Osteoblast (primary cell): Measurements from ENCODE around the gene PDPK1. TPM values are rescaled to one million over a fixed set of nuclear protein-coding genes. Genes with fewer than 3 reads are reported as not detected.
A peak's percentile ranks its signal among the peaks of the same experiment; 100 is the strongest.

Source experiments
- DNase-seq: peaks from one replicate; pipeline ENCODE4 v3.0.0; 2011; ENCODE audit warnings: low spot score, mixed read lengths; ENCODE audit not compliant: insufficient read length; ENCODE audit errors: missing footprints
- H2AFZ ChIP-seq: 2 replicates; pipeline ENCODE4 v1.6.0; 2011; ENCODE audit warnings: mild to moderate bottlenecking, low read length
- H3K27ac ChIP-seq: 2 replicates; pipeline ENCODE4 v1.5.1; 2011; ENCODE audit warnings: mild to moderate bottlenecking, low read depth, low read length, moderate library complexity
- H3K27me3 ChIP-seq: 2 replicates; pipeline ENCODE4 v1.6.0; 2012; ENCODE audit warnings: mild to moderate bottlenecking, control low read depth, inconsistent platforms, low read length, moderate library complexity; ENCODE audit not compliant: insufficient read depth
- H3K36me3 ChIP-seq: 2 replicates; pipeline ENCODE4 v1.5.1; 2011; ENCODE audit warnings: mild to moderate bottlenecking, low read length, control low read depth, moderate library complexity; ENCODE audit not compliant: insufficient read depth
- H3K4me1 ChIP-seq: 2 replicates; pipeline ENCODE4 v1.5.1; 2011; ENCODE audit warnings: mild to moderate bottlenecking, low read length, control low read depth, moderate library complexity; ENCODE audit not compliant: insufficient read depth
- H3K4me2 ChIP-seq: 2 replicates; pipeline ENCODE4 v1.6.0; 2011; ENCODE audit warnings: mild to moderate bottlenecking, low read length; ENCODE audit not compliant: insufficient read depth
- H3K4me3 ChIP-seq: fragments of 200-600 bp; sonication (generic); 3 replicates; pipeline ENCODE4 v1.5.1; 2012; ENCODE audit warnings: mild to moderate bottlenecking, low read length, inconsistent platforms; ENCODE audit not compliant: insufficient read depth
- H3K79me2 ChIP-seq: 2 replicates; pipeline ENCODE4 v1.6.0; 2012; ENCODE audit warnings: mild to moderate bottlenecking, low read length, control low read depth, inconsistent platforms; ENCODE audit not compliant: insufficient read depth
- H3K9me3 ChIP-seq: 2 replicates; pipeline ENCODE4 v1.5.1; 2011; ENCODE audit warnings: low read depth, low read length, control low read depth
- H4K20me1 ChIP-seq: 2 replicates; pipeline ENCODE4 v1.6.0; 2012; ENCODE audit warnings: mild to moderate bottlenecking, low read length, control low read depth; ENCODE audit not compliant: insufficient read depth
- total RNA-seq: library from RNA; depleted of rRNA; stranded (reverse); fragments of >200 nt; gene quantifications from 2 replicates; pipeline ENCODE4 v1.2.3, GENCODE V29; 2012
- TF ChIP-seq, protein P1 (sequence below): IDR thresholded peaks from 2 replicates; pipeline ENCODE4 v1.5.1; 2011; ENCODE audit warnings: mild to moderate bottlenecking, low read depth, low read length, moderate library complexity; ENCODE audit errors: extremely low read depth

The PDPK1 gene
- total RNA-seq, 1 donor = 23.2 TPM

DNA sequence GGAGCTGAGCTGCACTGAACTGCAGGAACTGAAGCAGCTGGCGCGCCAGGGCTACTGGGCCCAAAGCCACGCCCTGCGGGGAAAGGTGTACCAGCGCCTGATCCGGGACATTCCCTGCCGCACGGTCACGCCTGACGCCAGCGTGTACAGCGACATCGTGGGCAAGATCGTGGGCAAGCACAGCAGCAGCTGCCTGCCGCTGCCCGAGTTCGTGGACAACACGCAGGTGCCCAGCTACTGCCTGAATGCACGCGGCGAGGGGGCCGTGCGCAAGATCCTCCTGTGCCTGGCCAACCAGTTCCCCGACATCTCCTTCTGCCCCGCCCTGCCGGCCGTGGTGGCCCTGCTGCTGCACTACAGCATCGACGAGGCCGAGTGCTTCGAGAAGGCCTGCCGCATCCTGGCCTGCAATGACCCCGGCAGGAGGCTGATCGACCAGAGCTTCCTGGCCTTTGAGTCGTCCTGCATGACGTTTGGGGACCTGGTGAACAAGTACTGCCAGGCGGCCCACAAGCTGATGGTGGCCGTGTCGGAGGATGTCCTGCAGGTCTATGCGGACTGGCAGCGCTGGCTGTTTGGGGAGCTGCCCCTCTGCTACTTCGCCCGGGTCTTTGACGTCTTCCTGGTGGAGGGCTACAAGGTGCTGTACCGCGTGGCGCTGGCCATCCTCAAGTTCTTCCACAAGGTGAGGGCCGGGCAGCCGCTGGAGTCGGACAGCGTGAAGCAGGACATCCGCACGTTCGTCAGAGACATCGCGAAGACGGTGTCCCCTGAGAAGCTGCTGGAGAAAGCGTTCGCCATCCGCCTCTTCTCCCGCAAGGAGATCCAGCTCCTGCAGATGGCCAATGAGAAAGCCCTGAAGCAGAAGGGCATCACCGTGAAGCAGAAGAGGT lies 41.4 kb upstream of the PDPK1 start:
- TF ChIP-seq, protein P1, sequence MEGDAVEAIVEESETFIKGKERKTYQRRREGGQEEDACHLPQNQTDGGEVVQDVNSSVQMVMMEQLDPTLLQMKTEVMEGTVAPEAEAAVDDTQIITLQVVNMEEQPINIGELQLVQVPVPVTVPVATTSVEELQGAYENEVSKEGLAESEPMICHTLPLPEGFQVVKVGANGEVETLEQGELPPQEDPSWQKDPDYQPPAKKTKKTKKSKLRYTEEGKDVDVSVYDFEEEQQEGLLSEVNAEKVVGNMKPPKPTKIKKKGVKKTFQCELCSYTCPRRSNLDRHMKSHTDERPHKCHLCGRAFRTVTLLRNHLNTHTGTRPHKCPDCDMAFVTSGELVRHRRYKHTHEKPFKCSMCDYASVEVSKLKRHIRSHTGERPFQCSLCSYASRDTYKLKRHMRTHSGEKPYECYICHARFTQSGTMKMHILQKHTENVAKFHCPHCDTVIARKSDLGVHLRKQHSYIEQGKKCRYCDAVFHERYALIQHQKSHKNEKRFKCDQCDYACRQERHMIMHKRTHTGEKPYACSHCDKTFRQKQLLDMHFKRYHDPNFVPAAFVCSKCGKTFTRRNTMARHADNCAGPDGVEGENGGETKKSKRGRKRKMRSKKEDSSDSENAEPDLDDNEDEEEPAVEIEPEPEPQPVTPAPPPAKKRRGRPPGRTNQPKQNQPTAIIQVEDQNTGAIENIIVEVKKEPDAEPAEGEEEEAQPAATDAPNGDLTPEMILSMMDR = no peak
- Histone ChIP-seq H4K20me1 (peaks cover 21% of the 10 kb centered on the region), H3K4me1 (peaks cover 10% of the 10 kb centered on the region), H3K79me2 (peaks cover 2% of the 10 kb centered on the region), H2AFZ (no peak overlapping the region), H3K4me2 (no peak overlapping the region), H3K4me3 (no peak overlapping the region), H3K9me3 (no peaks in the 10 kb centered on the region), H3K27ac (no peak overlapping the region), H3K27me3 (no peaks in the 10 kb centered on the region), H3K36me3 (peaks cover 11% of the 10 kb centered on the region)
- peak; percentile 73 for DNase-seq

DNA sequence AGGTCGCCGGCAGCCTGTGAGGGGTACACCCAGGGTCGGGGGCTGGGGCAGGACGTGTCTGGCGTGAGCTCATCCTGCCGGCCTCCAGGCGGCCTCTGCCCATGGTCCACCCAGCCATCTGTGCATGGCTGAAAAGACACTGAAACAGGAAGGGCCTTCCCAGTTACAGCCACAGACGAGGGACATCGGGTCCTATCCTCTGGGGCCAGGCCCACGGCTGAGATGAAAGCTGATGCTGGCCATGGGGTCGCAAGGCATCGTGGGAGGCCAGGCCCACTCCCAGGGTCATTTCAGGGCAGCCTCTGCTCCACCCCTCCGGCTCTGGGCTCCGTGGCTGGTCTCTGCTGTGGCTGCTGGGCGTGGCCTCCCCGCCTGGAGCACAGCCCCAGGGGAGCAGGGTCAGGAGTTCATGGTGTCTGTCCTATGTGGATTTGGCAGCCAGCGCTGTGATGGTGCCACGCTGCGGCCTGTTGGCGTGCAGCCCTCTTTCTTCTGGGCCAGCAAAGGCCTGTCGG lies 40.6 kb upstream of the PDPK1 start:
- peak overlapping the region; percentile 29 for H2AFZ ChIP-seq
- H3K27me3 ChIP-seq = no peaks in the 10 kb centered on the region
- peaks cover 10% of the 10 kb centered on the region for H3K4me1 ChIP-seq
- H3K9me3 ChIP-seq = no peaks in the 10 kb centered on the region
- peak; percentile 89 for DNase-seq
- peaks cover 28% of the 10 kb centered on the region for H4K20me1 ChIP-seq
- no peak overlapping the region for H3K27ac ChIP-seq
- H3K36me3 ChIP-seq = peaks cover 15% of the 10 kb centered on the region
- H3K4me3 ChIP-seq = no peak overlapping the region
- H3K79me2 ChIP-seq = no peaks in the 10 kb centered on the region
- TF ChIP-seq, protein P1 = no peak
- no peak overlapping the region for H3K4me2 ChIP-seq

DNA sequence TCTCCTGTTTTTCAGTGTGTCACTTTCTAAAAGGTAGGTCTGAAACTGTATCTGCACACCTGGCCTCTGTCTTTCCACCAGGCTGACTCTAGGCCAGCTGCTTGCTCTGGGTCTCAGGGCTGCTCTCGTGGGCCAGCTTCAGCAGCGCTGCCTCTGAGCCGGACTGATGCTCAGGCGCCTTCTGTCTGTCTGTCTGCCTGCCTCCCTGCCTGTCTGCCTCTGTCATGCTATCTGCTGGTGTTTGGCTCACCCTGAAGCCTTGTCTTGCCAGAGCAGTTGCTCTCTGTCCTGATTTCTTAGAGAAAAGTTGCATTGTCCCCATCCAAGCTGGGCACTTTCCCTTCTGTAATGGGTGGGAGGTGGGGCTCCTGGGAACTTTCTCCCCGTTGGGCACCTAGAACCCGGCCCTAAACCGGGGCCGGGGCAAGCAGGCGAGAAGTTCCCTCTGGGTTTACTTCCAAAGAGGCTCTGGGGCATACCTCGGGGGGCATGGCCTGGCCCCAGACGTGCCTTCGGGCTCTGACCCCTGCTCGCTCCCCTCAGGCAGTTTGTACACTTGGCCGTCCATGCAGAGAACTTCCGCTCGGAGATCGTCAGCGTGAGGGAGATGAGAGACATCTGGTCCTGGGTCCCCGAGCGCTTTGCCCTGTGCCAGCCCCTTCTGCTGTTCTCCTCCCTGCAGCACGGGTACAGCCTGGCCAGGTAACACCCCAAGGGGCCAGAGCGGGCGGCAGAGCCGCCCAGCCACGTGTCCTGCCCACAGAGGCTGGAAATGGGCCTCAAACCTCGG lies 39.9 kb upstream of the PDPK1 start:
- Histone ChIP-seq H4K20me1 (peaks cover 35% of the 10 kb centered on the region), H2AFZ (no peak overlapping the region), H3K4me3 (no peak overlapping the region), H3K9me3 (no peaks in the 10 kb centered on the region), H3K79me2 (no peaks in the 10 kb centered on the region), H3K27me3 (no peaks in the 10 kb centered on the region), H3K4me1 (peaks cover 16% of the 10 kb centered on the region), H3K4me2 (no peak overlapping the region), H3K27ac (no peak overlapping the region), H3K36me3 (peaks cover 15% of the 10 kb centered on the region)
- no peak for DNase-seq
- TF ChIP-seq, protein P1 = no peak
